ENCODE results near the gene CHORDC1. TPM values are rescaled to one million over a fixed set of nuclear protein-coding genes. Genes with fewer than 3 reads are reported as not detected.
"Not testable (repeated sequence)": the region's sequence is repeated elsewhere in the genome, so short reads cannot be mapped to it uniquely, and the experiment has no call there.

The CHORDC1 gene
- total RNA-seq: 10 to 100 TPM; 56.3 to 68.5 TPM

GRCh38 chr11:90222459-90223247, at the start of gene CHORDC1:
TSS of gene CHORDC1 (minus strand) at chr11:90223049. CDS start at chr11:90222954, 95 bp downstream.
- peak; percentile 94 to 95 for ATAC-seq
- peaks cover 33 to 40% of the 10 kb centered on the region in 2 donors for H3K36me3 Mint-ChIP-seq
- peak within 1 kb of the TSS; percentile 98 to 99 for H3K27ac Mint-ChIP-seq
- H3K9me3 Mint-ChIP-seq: peaks cover 0 to 4% of the 10 kb centered on the region in 2 donors
- peak; percentile 89 to 97 for DNase-seq (ENCODE audit: low spot score in 2 of 2)

- DNase-seq (ENCODE audit: low spot score in 2 of 2) (no peak), ATAC-seq (no peak)
Measured at GRCh38 chr11:90257158-90257525, 34.3 kb upstream of the CHORDC1 start.

GRCh38 chr11:90256404-90257157, 33.7 kb upstream of the CHORDC1 start:
- Mint-ChIP-seq H3K36me3 (no peaks in the 10 kb centered on the region), H3K27ac (no peak overlapping the region), H3K9me3 (no peaks in the 10 kb centered on the region)
- DNase-seq (ENCODE audit: low spot score in 2 of 2) (no peak), ATAC-seq (peak in 1 of 2 donors; percentile 11)

More at GRCh38 chr11:90257158-90257525, 34.3 kb upstream of the CHORDC1 start:
- H3K27ac Mint-ChIP-seq: no peak overlapping the region
- H3K36me3 Mint-ChIP-seq: no peaks in the 10 kb centered on the region
- H3K9me3 Mint-ChIP-seq: no peaks in the 10 kb centered on the region

- H3K9me3 Mint-ChIP-seq: no peaks in the 10 kb centered on the region
- no peak for ATAC-seq
- H3K36me3 Mint-ChIP-seq: peaks cover 0 to 6% of the 10 kb centered on the region in 2 donors
- H3K27ac Mint-ChIP-seq: no peak overlapping the region
- no peak for DNase-seq (ENCODE audit: low spot score in 2 of 2)
Measured at GRCh38 chr11:90254065-90254464, 31.2 kb upstream of the CHORDC1 start.

GRCh38 chr11:90252053-90252452, 29.2 kb upstream of the CHORDC1 start:
- H3K27ac Mint-ChIP-seq: no peak overlapping the region
- H3K9me3 Mint-ChIP-seq: no peaks in the 10 kb centered on the region
- ATAC-seq (no peak), DNase-seq (ENCODE audit: low spot score in 2 of 2) (no peak)
- H3K36me3 Mint-ChIP-seq: peaks cover 0 to 6% of the 10 kb centered on the region in 2 donors

- no peak for DNase-seq (ENCODE audit: low spot score in 2 of 2)
- H3K27ac Mint-ChIP-seq: peak overlapping the region in 1 of 2 donors; percentile 12
- H3K36me3 Mint-ChIP-seq: peaks cover 0 to 6% of the 10 kb centered on the region in 2 donors
- ATAC-seq: peak in 1 of 2 donors; percentile 18
- no peaks in the 10 kb centered on the region for H3K9me3 Mint-ChIP-seq
Measured at GRCh38 chr11:90251599-90251998, 28.8 kb upstream of the CHORDC1 start.

- ATAC-seq (peak in 1 of 2 donors; percentile 86), DNase-seq (ENCODE audit: low spot score in 2 of 2) (no peak)
- no peaks in the 10 kb centered on the region for H3K9me3 Mint-ChIP-seq
- H3K36me3 Mint-ChIP-seq: peaks cover 0 to 6% of the 10 kb centered on the region in 2 donors
- peak overlapping the region in 1 of 2 donors; percentile 12 for H3K27ac Mint-ChIP-seq
Measured at GRCh38 chr11:90250970-90251369, 28.1 kb upstream of the CHORDC1 start.

- H3K9me3 Mint-ChIP-seq: no peaks in the 10 kb centered on the region
- H3K36me3 Mint-ChIP-seq: peaks cover 0 to 6% of the 10 kb centered on the region in 2 donors
- ATAC-seq (no peak), DNase-seq (ENCODE audit: low spot score in 2 of 2) (no peak)
- no peak overlapping the region for H3K27ac Mint-ChIP-seq
Measured at GRCh38 chr11:90246468-90246867, 23.6 kb upstream of the CHORDC1 start.

- Mint-ChIP-seq H3K9me3 (no peaks in the 10 kb centered on the region), H3K27ac (no peak overlapping the region), H3K36me3 (no peaks in the 10 kb centered on the region)
- DNase-seq (ENCODE audit: low spot score in 2 of 2) (no peak), ATAC-seq (no peak)
Measured at GRCh38 chr11:90243534-90243933, 20.7 kb upstream of the CHORDC1 start.

GRCh38 chr11:90242894-90243416, 20.1 kb upstream of the CHORDC1 start:
- no peaks in the 10 kb centered on the region for H3K36me3 Mint-ChIP-seq
- DNase-seq (ENCODE audit: low spot score in 2 of 2): no peak
- no peak overlapping the region for H3K27ac Mint-ChIP-seq

GRCh38 chr11:90241414-90241813, 18.6 kb upstream of the CHORDC1 start:
- no peak overlapping the region for H3K27ac Mint-ChIP-seq
- H3K9me3 Mint-ChIP-seq: no peaks in the 10 kb centered on the region
- DNase-seq (ENCODE audit: low spot score in 2 of 2): no peak
- H3K36me3 Mint-ChIP-seq: no peaks in the 10 kb centered on the region
- no peak for ATAC-seq

More at GRCh38 chr11:90242894-90243416, 20.1 kb upstream of the CHORDC1 start:
- no peaks in the 10 kb centered on the region for H3K9me3 Mint-ChIP-seq
- no peak for ATAC-seq

GRCh38 chr11:90239967-90240636, 17.3 kb upstream of the CHORDC1 start:
- not testable (repeated sequence) for H3K36me3 Mint-ChIP-seq; H3K9me3 Mint-ChIP-seq; H3K27ac Mint-ChIP-seq; DNase-seq (ENCODE audit: low spot score in 2 of 2)
- peak; percentile 31 to 37 for ATAC-seq

GRCh38 chr11:90237004-90237403, 14.2 kb upstream of the CHORDC1 start:
- ATAC-seq: no peak
- Mint-ChIP-seq H3K36me3 (no peaks in the 10 kb centered on the region), H3K27ac (no peak overlapping the region), H3K9me3 (no peaks in the 10 kb centered on the region)
- DNase-seq (ENCODE audit: low spot score in 2 of 2): no peak

- Mint-ChIP-seq H3K9me3 (no peaks in the 10 kb centered on the region), H3K36me3 (no peaks in the 10 kb centered on the region), H3K27ac (no peak overlapping the region)
- ATAC-seq (no peak), DNase-seq (ENCODE audit: low spot score in 2 of 2) (no peak)
Measured at GRCh38 chr11:90235526-90235925, 12.7 kb upstream of the CHORDC1 start.

- H3K27ac Mint-ChIP-seq: no peak overlapping the region
- peaks cover 0 to 2% of the 10 kb centered on the region in 2 donors for H3K9me3 Mint-ChIP-seq
- DNase-seq (ENCODE audit: low spot score in 2 of 2) (no peak), ATAC-seq (no peak)
- peaks cover 0 to 2% of the 10 kb centered on the region in 2 donors for H3K36me3 Mint-ChIP-seq
Measured at GRCh38 chr11:90234977-90235376, 12.1 kb upstream of the CHORDC1 start.

- peaks cover 5% of the 10 kb centered on the region in 2 donors for H3K9me3 Mint-ChIP-seq
- no peak for ATAC-seq
- no peak for DNase-seq (ENCODE audit: low spot score in 2 of 2)
- H3K27ac Mint-ChIP-seq: no peak overlapping the region
- H3K36me3 Mint-ChIP-seq: peaks cover 6 to 7% of the 10 kb centered on the region in 2 donors
Measured at GRCh38 chr11:90229791-90230190, 6.9 kb upstream of the CHORDC1 start.

GRCh38 chr11:90228056-90228455, 5.2 kb upstream of the CHORDC1 start:
- Mint-ChIP-seq H3K36me3 (peaks cover 7 to 13% of the 10 kb centered on the region in 2 donors), H3K27ac (no peak overlapping the region), H3K9me3 (peaks cover 5% of the 10 kb centered on the region in 2 donors)
- DNase-seq (ENCODE audit: low spot score in 2 of 2) (no peak), ATAC-seq (no peak)

Measured in activated naive CD4-positive, alpha-beta T cell treated with anti-CD3 and anti-CD28 coated beads, Interleukin-2, amount 50 U/mL, for 72 hours (primary cell).